NT2/D1 (cell line): ENCODE results near the gene HECTD1.

Source experiments
- SUZ12 ChIP-seq: IDR thresholded peaks from 2 replicates; pipeline ENCODE4 v1.6.1; 2011; ENCODE audit not compliant: insufficient read length, insufficient read depth; ENCODE audit errors: extremely low read depth
- YY1 ChIP-seq: IDR thresholded peaks from 2 replicates; pipeline ENCODE4 v1.6.1; 2011; ENCODE audit not compliant: insufficient read length, insufficient read depth
- ZNF274 ChIP-seq: IDR thresholded peaks from 2 replicates; pipeline ENCODE4 v1.6.1; 2011; ENCODE audit warnings: mild to moderate bottlenecking, low read depth, low read length

DNA sequence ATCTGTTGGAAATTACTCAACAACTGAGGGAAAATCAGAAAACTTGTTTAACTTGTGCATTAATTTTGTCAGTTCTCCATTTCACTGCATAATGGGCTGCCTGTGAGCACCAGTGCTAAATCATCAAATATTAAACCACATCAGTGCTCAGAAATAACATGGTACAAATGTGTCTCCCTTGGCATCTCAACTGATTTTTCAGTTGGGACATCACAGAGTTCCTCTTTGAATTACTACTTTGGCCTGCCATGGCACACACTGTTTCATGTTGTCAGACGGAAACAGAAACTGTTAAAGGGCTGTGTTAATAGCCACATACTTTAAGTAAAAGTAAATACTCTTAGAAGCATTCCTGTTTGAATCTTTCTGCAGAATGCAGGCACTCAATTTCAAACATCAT lies 139.4 kb downstream of the HECTD1 start:
- TF ChIP-seq YY1 (no peak), SUZ12 (no peak), ZNF274 (no peak)
